ENCODE results near the gene ZBED5. TPM values are rescaled to one million over a fixed set of nuclear protein-coding genes. Genes with fewer than 3 reads are reported as not detected.
"Not testable (repeated sequence)": the region's sequence is repeated elsewhere in the genome, so short reads cannot be mapped to it uniquely, and the experiment has no call there.

ZBED5 gene
- total RNA-seq, 2 experiments from 2014 or later: 44.2 to 45.6 TPM

DNA sequence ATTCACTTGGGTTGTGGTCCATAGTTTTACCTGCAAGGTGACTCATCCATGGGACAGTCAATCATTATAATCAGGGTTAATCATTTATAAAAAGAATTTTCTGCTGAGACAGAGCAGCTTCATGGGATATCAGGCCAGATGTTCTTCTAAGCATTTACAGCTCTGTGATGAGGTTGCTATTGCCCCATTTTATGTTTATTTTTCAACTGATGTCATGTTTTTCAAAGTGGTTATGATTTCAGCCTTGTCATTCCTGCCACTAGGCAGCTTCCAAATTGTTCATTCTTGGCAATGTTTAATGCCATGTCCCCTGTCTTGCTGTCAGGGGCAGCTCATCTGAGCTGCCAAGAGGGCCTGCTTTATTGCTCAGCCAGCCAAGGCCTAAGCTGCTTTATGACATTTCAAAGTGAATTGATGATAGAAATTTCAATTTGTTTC lies 35.9 kb upstream of the ZBED5 start:
- Mint-ChIP-seq H3K36me3 (ENCODE audit: low read depth) (no peaks in the 10 kb centered on the region), H3K4me1 (no peaks in the 10 kb centered on the region), H3K27me3 (peaks cover 13% of the 10 kb centered on the region), H3K4me3 (no peak overlapping the region), H3K9me3 (no peaks in the 10 kb centered on the region), H3K27ac (no peak overlapping the region)
- CTCF ChIA-PET: interaction anchor here (1.9 kb wide), 1 partner anchor 15 kb away, joined by 5 read pairs; no protein-coding TSS in a partner anchor
- DNase-seq: no peak
- POLR2A ChIA-PET: interaction anchor here (1.2 kb wide), 1 partner anchor 84 kb away, joined by 4 read pairs; no protein-coding TSS in a partner anchor

DNA sequence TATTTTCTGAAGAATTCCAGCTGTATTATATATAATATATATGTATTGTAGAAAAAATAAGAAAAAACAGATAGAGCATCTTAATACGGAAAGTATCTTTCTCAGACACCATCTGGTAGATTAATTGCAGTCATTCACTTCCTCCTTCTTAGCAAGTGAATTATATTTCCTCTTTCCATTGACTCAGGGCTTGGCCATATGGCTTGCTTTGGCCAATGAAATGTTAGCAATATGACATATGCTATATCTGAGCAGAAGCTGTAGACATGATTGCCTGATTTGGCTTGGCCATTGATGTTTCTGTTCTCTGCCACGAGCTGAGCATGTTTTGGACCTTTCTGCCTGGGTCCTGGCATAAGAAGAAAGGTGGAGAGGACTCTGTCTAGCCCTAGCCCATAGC lies 34.4 kb upstream of the ZBED5 start:
- Mint-ChIP-seq H3K9me3 (no peaks in the 10 kb centered on the region), H3K27ac (no peak overlapping the region), H3K27me3 (peaks cover 16% of the 10 kb centered on the region), H3K4me1 (no peaks in the 10 kb centered on the region), H3K4me3 (no peak overlapping the region), H3K36me3 (ENCODE audit: low read depth) (no peaks in the 10 kb centered on the region)
- POLR2A ChIA-PET: no interaction called here
- DNase-seq: no peak
- CTCF ChIA-PET: interaction anchor here (1.0 to 1.9 kb wide), 2 partner anchors 14 to 40 kb away, joined by 4 to 5 read pairs; no protein-coding TSS in a partner anchor

GRCh38 chr11:10891151-10891720 lies 33.4 kb upstream of the ZBED5 start:
- Mint-ChIP-seq H3K4me3 (no peak overlapping the region), H3K27me3 (peaks cover 16% of the 10 kb centered on the region), H3K27ac (no peak overlapping the region), H3K4me1 (no peaks in the 10 kb centered on the region), H3K36me3 (ENCODE audit: low read depth) (no peaks in the 10 kb centered on the region), H3K9me3 (no peaks in the 10 kb centered on the region)
- POLR2A ChIA-PET: no interaction called here
- DNase-seq: no peak
- CTCF ChIA-PET: interaction anchor here (1.0 kb wide), 1 partner anchor 41 kb away, joined by 4 read pairs; no protein-coding TSS in a partner anchor

GRCh38 chr11:10890083-10890482 lies 32.2 kb upstream of the ZBED5 start:
- H3K36me3 Mint-ChIP-seq (ENCODE audit: low read depth); H3K9me3 Mint-ChIP-seq; CTCF ChIA-PET; H3K27ac Mint-ChIP-seq; DNase-seq; H3K4me1 Mint-ChIP-seq; H3K4me3 Mint-ChIP-seq: not testable (repeated sequence)
- H3K27me3 Mint-ChIP-seq: peaks cover 16% of the 10 kb centered on the region
- POLR2A ChIA-PET: interaction anchor here (1.5 kb wide), 1 partner anchor 9 kb away, joined by 3 read pairs; no protein-coding TSS in a partner anchor

DNA sequence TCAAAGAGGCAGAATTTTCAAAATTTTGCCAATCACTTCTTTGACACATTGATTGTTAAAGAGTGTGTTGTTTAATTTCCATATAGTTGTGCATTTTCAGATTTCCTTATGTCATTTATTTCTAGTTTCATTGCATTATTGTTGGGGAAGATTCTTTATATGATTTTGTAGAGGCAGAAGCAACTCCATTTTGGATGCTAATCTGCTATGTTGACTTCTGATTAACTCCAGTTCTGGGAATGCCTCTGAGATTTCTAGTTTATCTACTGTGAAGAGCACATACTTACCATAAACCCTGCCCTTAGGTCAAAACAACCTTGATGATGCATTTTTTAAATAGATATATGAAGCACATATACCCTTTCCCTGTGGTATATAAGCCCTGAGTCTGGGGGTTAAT lies 29.5 kb upstream of the ZBED5 start:
- Mint-ChIP-seq H3K4me3 (no peak overlapping the region), H3K36me3 (ENCODE audit: low read depth) (no peaks in the 10 kb centered on the region), H3K27me3 (peaks cover 16% of the 10 kb centered on the region), H3K4me1 (no peaks in the 10 kb centered on the region), H3K27ac (no peak overlapping the region), H3K9me3 (no peaks in the 10 kb centered on the region)
- ChIA-PET POLR2A (no interaction called here), CTCF (no interaction called here)
- no peak for DNase-seq

GRCh38 chr11:10886652-10887250 lies 28.9 kb upstream of the ZBED5 start:
- CTCF ChIA-PET: no interaction called here
- POLR2A ChIA-PET: no interaction called here
- Mint-ChIP-seq H3K4me1 (no peaks in the 10 kb centered on the region), H3K9me3 (no peaks in the 10 kb centered on the region), H3K4me3 (no peak overlapping the region), H3K36me3 (ENCODE audit: low read depth) (no peaks in the 10 kb centered on the region), H3K27me3 (peaks cover 16% of the 10 kb centered on the region), H3K27ac (no peak overlapping the region)
- DNase-seq: no peak

DNA sequence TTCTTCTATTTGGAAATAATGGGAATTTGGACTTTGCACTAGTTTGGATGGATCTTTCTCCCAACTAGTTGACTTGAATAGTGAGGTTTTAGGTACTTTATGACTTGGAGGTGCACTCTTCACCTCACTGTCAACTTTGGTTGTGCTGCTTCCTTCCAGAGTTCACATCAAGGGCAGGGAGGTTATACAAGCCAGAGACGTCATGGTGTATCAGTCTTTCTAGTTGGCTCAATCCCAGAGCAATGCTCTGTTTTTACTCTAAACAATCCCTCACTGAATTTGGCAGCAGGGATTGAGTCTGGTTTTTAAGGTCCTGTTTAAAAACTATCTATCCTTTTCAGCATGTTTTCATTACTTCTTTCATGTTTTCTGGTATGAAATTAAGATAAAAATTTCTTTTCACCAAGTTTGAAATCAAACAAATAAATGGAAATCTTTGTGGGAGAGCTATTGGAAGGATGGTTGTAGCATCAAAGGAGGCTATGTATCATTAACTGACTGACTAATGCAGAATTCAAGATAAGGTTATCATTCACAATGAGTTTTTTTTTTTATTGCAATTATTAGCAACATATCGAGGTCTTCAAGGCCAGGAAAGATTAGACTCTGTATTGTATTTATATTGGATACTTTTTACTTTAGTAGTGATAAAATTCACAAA lies 28.0 kb upstream of the ZBED5 start:
- Mint-ChIP-seq H3K27ac (no peak overlapping the region), H3K4me3 (no peak overlapping the region), H3K27me3 (peaks cover 12% of the 10 kb centered on the region), H3K36me3 (ENCODE audit: low read depth) (no peaks in the 10 kb centered on the region), H3K9me3 (no peaks in the 10 kb centered on the region), H3K4me1 (no peaks in the 10 kb centered on the region)
- ChIA-PET POLR2A (no interaction called here), CTCF (no interaction called here)
- no peak for DNase-seq

GRCh38 chr11:10884292-10884691 lies 26.4 kb upstream of the ZBED5 start:
- H3K4me3 Mint-ChIP-seq; H3K4me1 Mint-ChIP-seq; H3K27me3 Mint-ChIP-seq; H3K27ac Mint-ChIP-seq; H3K9me3 Mint-ChIP-seq; CTCF ChIA-PET; DNase-seq; POLR2A ChIA-PET; H3K36me3 Mint-ChIP-seq (ENCODE audit: low read depth): not testable (repeated sequence)

GRCh38 chr11:10881892-10882291 lies 24.0 kb upstream of the ZBED5 start:
- no peaks in the 10 kb centered on the region for H3K27me3 Mint-ChIP-seq
- H3K27ac Mint-ChIP-seq: no peak overlapping the region
- no peaks in the 10 kb centered on the region for H3K36me3 Mint-ChIP-seq (ENCODE audit: low read depth)
- H3K4me1 Mint-ChIP-seq: peaks cover 9% of the 10 kb centered on the region
- ChIA-PET CTCF (interaction anchor here (2.2 kb wide), 1 partner anchor 89 kb away, joined by 6 read pairs; no protein-coding TSS in a partner anchor), POLR2A (no interaction called here)
- no peaks in the 10 kb centered on the region for H3K9me3 Mint-ChIP-seq
- no peak overlapping the region for H3K4me3 Mint-ChIP-seq
- no peak for DNase-seq

DNA sequence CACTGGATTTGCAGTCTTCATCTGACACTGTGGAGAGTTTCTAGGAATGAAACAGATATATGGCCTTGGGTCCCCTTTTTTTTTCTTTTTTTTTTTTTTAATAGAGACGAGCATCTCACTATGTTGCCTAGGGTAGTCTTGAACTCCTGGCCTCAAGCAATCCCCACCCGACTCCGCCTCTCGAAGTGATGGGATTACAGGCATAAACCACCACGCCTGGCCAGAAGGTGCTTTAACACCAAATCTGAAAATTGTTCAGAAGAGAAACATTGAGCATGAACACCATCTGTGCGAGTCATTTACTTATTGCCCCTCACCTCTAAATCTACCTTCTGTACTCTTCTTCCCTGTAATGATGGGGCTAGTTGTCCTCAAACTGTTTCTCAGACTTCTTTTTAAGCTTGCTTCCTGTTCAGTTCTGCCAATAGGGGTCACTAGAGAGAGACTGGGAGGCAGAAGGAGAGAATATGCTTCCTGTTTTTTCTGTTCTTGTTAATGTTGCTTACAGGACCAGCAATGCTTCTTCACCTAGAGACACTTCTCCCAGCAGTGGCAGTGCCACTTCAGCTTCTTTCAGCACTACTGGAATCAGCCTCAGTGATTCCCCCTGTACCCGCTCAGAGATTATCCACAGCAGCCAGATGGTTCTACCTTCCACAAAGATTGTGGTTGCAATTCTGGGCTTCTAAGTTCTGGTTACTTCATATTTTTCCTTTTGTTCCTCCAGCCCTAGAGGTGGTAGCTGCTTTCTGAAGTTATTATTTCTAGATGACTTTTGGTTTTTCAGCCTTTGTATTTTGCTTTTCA lies 20.8 kb upstream of the ZBED5 start:
- ChIA-PET POLR2A (interaction anchor here (1.0 to 1.9 kb wide), 4 partner anchors 21 to 75 kb away, joined by 3 to 11 read pairs (median 4); partner anchors contain the start of genes EIF4G2 and ZBED5), CTCF (interaction anchor here (0.6 to 3.0 kb wide), 12 partner anchors 15 to 85 kb away, joined by 3 to 9 read pairs (median 4); partner anchors contain the start of genes EIF4G2 and ZBED5)
- peaks cover 7% of the 10 kb centered on the region for H3K36me3 Mint-ChIP-seq (ENCODE audit: low read depth)
- DNase-seq: no peak
- no peak overlapping the region for H3K4me3 Mint-ChIP-seq
- H3K27ac Mint-ChIP-seq: no peak overlapping the region
- H3K27me3 Mint-ChIP-seq: no peaks in the 10 kb centered on the region
- H3K4me1 Mint-ChIP-seq: peaks cover 9% of the 10 kb centered on the region
- peaks cover under 1% of the 10 kb centered on the region for H3K9me3 Mint-ChIP-seq

DNA sequence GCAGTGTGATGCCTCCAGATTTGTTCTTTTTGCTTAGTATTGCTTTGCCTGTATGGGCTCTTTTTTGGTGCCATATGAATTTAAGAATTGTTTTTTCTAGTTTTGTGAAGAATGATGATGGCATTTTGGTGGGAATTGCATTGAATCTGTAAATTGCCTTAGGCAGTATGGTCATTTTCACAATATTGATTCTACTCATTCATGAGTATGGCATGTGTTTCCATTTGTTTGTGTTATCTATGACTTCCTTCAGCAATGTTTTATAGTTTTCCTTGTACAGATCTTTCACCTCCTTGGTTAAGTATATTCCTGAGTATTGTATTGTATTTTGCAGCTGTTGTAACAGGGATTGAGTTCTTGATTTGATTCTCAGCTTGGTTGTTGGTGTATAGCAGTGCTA lies 18.3 kb upstream of the ZBED5 start:
- Mint-ChIP-seq H3K27me3 (no peaks in the 10 kb centered on the region), H3K4me3 (no peak overlapping the region), H3K9me3 (peaks cover 17% of the 10 kb centered on the region), H3K36me3 (ENCODE audit: low read depth) (peaks cover 14% of the 10 kb centered on the region), H3K4me1 (peaks cover 9% of the 10 kb centered on the region), H3K27ac (no peak overlapping the region)
- ChIA-PET POLR2A (interaction anchor here (1.1 kb wide), 1 partner anchor 67 kb away, joined by 4 read pairs; the partner anchor contains the start of gene EIF4G2), CTCF (interaction anchor here (1.2 kb wide), 1 partner anchor 67 kb away, joined by 4 read pairs; the partner anchor contains the start of gene EIF4G2)
- no peak for DNase-seq

DNA sequence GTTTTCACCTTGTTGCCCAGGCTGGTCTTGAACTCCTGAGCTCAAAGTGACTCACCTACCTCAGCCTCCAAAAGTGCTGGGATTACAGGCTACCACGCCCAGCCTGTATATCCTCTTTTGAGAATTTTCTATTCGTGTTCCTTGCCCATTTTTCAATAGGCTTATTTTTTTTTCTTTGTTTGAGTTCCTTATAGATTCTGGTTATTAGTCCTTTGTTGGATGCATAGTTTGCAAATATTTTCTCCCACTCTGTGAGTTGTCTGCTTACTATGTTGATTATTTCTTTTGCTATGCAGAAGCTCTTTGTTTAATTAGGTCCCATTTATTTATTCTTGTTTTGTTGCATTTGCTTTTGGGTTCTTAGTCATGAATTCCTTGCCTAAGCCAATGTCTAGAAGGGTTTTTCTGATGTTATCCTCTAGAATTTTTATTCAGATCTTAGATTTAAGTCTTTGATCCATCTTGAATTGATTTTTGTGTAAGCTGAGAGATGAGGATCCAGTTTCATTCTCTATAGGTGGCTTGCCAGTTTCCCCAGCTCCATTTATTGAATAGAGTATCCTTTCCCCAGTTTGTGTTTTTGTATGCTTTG lies 17.7 kb upstream of the ZBED5 start:
- Mint-ChIP-seq H3K36me3 (ENCODE audit: low read depth) (peaks cover 16% of the 10 kb centered on the region), H3K4me3 (no peak overlapping the region), H3K27me3 (no peaks in the 10 kb centered on the region), H3K4me1 (peaks cover 9% of the 10 kb centered on the region), H3K27ac (no peak overlapping the region), H3K9me3 (peaks cover 18% of the 10 kb centered on the region)
- POLR2A ChIA-PET: interaction anchor here (1.1 kb wide), 1 partner anchor 66 kb away, joined by 4 read pairs; the partner anchor contains the start of gene EIF4G2
- DNase-seq: no peak
- CTCF ChIA-PET: no interaction called here
